GF-D8 (cell line): ENCODE results near the gene ZC3H15.
A peak's percentile ranks its signal among the peaks of the same experiment; 100 is the strongest.
"Not testable (repeated sequence)": the region's sequence is repeated elsewhere in the genome, so short reads cannot be mapped to it uniquely, and the experiment has no call there.

ENCODE experiments used
- DNase-seq: peaks from one replicate; lab custom pipeline; 2025; lab: John Stamatoyannopoulos, UW

Gene ZC3H15

DNA sequence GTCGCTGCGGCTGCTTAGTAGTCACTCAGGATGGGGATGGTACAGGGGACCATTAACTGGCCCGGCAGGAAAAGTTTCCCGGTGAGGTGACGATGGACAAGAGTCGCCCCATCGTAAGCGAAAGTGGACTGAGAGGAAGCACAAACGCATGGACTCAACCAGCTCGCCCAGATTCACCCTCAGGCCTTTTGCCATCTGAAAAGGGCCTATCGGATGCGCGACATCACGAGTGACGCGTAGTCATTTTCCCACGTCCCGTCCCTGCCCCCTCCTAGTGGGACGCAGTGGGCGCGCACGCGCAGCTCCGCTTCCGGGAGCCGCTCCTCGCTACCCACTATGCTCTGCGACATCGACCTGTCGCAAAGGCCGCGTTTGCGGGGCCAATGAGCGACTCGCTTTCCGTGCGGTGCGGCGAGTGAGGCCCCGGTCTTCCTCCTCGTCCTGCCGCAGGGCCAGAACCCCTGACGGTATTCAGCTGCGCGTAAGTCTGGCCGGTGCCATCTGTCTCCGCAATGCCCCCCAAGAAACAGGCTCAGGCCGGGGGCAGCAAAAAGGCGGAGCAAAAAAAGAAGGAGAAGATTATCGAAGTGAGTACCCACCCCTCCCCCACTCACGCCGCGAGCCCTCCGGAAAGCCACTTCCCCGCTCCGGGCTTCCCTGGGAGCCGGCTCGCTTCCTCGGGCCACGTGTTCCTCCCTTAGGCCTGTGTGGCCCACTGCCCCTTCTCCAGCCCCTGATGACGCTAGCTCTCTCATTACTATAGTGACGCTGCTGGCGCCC lies at the start of gene ZC3H15:
Gene ZC3H15, plus strand, starts transcription at position 390 of the 780 bp plus-strand sequence. Its CDS starts 123 bp downstream, at position 513.
- DNase-seq = peak; percentile 91

DNA sequence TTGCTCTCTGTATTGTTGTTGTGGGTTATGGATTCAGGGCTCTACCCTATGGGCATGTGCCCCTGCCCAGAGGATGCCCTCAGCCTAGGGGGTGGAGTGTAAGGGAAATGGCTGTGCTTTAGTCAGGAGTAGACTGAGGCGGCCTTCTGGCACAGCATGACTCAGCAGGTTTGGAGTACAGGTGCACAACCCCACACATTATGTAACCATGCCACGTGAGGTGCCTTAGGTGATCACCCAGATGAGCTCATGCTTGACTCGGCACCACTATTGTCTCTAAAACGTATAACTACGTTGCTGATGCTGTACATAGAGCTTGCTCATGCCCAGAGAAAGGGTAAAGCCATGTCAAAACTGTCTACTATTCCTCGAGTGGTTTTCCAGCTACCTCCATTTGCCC lies 48.3 kb upstream of the ZC3H15 start:
- no peak for DNase-seq

DNA sequence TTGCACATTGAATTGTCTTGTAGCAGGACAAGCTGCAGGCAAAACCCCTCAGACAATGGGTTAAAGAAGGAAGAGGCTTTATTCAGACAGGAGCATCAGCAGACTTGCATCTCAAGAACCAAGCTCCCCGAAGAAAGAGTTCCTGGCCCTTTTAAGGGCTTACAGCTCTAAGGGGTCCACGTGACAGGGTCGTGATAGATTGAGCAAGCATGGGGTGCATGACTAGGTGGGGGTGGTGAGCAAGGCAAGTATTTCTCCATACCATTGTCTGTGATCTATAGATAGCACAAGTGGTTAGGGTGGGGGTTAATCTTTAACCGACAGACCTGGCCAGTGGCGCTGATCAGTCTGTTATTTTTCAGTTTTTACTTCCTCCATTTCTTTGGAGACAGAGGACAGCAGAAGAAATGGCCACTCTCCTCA lies 46.4 kb upstream of the ZC3H15 start:
- DNase-seq = not testable (repeated sequence)

GRCh38 chr2:186440506-186440905 lies 45.6 kb upstream of the ZC3H15 start:
- no peak for DNase-seq

- no peak for DNase-seq
These were observed 43.2 kb upstream of the ZC3H15 start for GRCh38 chr2:186442885-186443284.

GRCh38 chr2:186443851-186444250 lies 42.2 kb upstream of the ZC3H15 start:
- no peak for DNase-seq

- no peak for DNase-seq
These were observed 40.6 kb upstream of the ZC3H15 start for GRCh38 chr2:186445506-186445905.

DNA sequence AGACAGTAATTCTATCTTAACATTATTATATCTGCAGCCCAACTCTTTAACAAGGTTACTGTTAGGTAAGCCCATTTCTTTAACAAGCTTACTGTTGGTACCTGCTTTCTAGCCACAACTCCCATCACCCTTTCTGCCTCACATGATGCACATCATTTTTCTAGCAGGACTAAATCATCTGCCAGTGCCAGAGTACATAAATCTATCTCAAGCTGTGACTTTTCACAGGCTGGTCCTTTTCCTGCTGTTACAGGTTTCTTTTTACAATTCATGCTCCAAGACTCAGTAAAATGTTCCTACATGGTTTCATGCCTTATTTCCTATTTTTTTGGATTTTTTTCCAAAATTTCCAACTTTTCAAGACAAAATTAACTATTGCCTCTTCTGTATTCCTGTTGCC lies 30.4 kb upstream of the ZC3H15 start:
- no peak for DNase-seq

- no peak for DNase-seq
These were observed 29.1 kb upstream of the ZC3H15 start for GRCh38 chr2:186456941-186457340.

DNA sequence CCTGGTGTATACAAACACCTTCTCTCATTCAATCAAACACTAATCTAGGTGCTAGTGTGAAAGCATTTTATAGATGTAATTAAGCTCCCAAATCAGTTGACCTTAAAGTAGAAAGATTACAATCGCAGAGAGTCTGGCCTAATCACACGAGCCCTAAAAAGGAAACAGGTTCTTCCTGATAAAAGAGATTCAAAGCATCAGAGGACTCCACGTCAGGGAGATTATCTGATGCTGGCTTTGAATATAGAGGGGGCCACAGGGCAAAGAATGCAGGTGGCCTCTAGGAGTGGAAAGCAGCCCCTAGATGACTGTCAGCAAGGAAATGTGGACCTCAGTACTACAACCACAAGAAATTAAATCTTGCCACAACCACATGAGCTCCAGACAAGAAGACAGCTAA lies 28.2 kb upstream of the ZC3H15 start:
- DNase-seq = peak; percentile 20

DNA sequence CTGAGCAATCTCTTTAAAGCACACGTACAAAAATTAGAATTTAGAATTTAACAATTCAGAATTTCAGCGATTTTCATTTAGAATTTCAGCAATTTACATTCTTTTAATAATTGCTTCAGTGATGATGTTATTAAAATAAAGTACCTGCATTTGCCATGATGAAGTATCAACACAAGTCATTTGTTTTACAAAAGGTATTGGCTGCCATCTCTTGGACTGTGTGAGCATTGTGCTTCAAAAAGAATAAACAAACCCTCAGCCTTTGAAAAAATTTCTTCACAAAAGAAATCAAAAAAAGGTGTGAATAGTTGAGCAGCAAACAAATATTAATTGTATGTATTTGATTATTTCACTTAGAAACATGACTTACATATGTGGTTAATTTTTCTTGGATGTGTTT lies 27.1 kb upstream of the ZC3H15 start:
- DNase-seq = no peak

DNA sequence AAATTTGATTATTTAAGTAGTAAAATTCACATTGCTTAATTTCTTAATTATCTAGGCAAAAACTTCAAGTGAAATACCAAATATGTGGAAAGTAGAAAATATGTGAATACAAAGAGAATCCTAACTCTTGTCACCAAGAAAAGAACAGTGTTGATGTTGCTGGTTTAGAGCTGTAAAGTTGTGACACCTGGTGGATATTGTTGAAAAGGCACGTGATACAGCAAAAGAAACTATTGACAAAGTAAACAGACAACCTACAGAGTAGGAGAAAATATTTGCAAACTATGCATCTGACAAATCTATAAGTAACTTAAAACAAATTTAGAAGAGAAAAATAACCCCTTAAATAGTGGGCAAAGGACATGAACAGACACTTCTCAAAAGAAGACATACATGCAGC lies 25.6 kb upstream of the ZC3H15 start:
- no peak for DNase-seq

- DNase-seq = no peak
These were observed 19.3 kb upstream of the ZC3H15 start for GRCh38 chr2:186466743-186467142.

DNA sequence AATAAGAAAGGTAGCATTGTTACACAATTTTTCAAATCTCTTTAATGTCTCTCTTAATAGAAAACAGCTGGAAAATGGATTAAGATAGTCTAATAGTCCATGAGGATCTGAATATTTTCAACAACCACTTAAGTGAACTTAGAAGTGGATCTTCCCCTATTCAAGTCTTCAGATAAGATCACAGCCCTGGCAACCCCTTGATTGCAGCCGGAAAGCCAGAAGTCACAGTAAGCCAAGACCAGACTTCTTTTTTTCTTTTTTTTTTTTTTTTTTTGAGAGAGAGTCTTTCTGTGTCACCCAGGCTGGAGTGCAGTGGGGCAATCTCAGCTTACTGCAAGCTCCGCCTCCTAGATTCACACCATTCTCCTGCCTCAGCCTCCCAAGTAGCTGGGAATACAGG lies 18.6 kb upstream of the ZC3H15 start:
- DNase-seq = peak; percentile 12

- not testable (repeated sequence) for DNase-seq
These were observed 13.2 kb upstream of the ZC3H15 start for GRCh38 chr2:186472722-186473493.

DNA sequence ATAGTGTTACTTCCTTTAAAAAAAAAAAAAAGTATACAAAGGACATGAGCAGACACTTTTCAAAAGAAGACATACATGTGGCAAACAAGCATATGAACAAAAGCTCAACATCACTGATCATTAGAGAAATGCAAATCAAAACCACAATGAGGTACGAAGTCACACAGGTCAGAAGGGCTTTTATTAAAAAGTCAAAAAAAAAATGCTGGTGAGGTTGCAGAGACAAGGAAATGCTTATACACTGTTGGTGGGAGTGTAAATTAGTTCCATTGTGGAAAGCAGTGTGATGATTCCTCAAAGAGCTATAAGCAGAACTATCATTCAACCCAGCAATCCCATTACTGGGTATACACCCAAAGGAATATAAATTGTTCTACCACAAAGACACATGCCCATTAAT lies 11.8 kb upstream of the ZC3H15 start:
- DNase-seq = not testable (repeated sequence)

GRCh38 chr2:186477790-186478189 lies 8.3 kb upstream of the ZC3H15 start:
- no peak for DNase-seq

DNA sequence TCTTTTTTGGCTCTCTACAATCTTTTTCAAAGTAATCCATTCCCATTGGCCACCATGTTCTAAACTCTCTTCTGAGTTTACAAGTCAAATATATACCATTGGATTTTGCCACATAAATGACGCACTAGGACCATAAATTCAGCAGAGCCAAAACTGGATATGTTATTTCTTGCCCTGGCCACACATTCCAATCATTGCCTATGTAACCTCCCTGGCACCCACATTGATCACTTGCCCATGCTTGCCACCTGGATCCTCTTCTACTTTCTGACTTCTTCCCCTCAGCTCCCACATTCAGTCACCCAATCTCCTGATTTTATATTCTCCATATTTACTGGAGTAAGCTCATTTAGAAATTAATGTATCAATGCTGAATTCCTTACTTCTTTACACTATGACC lies 5.1 kb upstream of the ZC3H15 start:
- no peak for DNase-seq

- peak; percentile 55 for DNase-seq
These were observed 1.9 kb upstream of the ZC3H15 start for GRCh38 chr2:186484062-186484735.

DNA sequence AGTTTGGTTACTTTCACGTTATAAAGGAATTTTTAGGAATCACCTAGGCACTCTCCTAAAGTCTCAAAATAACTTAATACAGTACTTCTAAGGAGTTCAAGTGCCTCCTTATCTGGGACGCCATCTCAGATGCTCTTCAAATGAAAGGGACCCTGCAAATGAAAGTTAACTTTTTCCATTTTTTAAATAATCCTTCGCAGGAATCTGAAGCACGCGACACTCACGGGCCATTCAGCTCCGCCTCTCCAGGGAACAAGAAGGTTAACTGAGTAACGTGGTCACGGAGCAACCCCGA lies 537 bp upstream of the ZC3H15 start:
- DNase-seq = peak; percentile 71

GRCh38 chr2:186486651-186487647 lies 889 bp downstream of the ZC3H15 start:
- DNase-seq = no peak
